ENCODE data around the gene IL2RA. TPM values are rescaled to one million over a fixed set of nuclear protein-coding genes. Genes with fewer than 3 reads are reported as not detected.
"Not testable (repeated sequence)": the region's sequence is repeated elsewhere in the genome, so short reads cannot be mapped to it uniquely, and the experiment has no call there.

Gene IL2RA
- total and polyA plus RNA-seq, 8 donors: 0.11 to 4.1 (median 0.33) TPM

GRCh38 chr10:6108072-6108471 lies 45.9 kb upstream of the IL2RA start:
- peaks cover 0 to 12% of the 10 kb centered on the region in 2 donors for H3K4me1 ChIP-seq
- peaks cover 0 to 93% of the 10 kb centered on the region in 2 donors for H3K36me3 ChIP-seq
- intact Hi-C loops (cut with DNase I): loop anchor here in 1 of 2 donors (2.0 kb wide), 1 partner anchor 293 kb away; no protein-coding TSS in a partner anchor
- no peak overlapping the region for H3K4me3 ChIP-seq
- DNase-seq: no peak
- H3K27ac ChIP-seq: peak overlapping the region in 1 of 2 donors; percentile 13
- no peaks in the 10 kb centered on the region for H3K9me3 ChIP-seq
- no peak for ATAC-seq
- TF ChIP-seq, protein P1, sequence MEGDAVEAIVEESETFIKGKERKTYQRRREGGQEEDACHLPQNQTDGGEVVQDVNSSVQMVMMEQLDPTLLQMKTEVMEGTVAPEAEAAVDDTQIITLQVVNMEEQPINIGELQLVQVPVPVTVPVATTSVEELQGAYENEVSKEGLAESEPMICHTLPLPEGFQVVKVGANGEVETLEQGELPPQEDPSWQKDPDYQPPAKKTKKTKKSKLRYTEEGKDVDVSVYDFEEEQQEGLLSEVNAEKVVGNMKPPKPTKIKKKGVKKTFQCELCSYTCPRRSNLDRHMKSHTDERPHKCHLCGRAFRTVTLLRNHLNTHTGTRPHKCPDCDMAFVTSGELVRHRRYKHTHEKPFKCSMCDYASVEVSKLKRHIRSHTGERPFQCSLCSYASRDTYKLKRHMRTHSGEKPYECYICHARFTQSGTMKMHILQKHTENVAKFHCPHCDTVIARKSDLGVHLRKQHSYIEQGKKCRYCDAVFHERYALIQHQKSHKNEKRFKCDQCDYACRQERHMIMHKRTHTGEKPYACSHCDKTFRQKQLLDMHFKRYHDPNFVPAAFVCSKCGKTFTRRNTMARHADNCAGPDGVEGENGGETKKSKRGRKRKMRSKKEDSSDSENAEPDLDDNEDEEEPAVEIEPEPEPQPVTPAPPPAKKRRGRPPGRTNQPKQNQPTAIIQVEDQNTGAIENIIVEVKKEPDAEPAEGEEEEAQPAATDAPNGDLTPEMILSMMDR (IDR thresholded peaks at IDR 0.05): no peak
- no peaks in the 10 kb centered on the region for H3K27me3 ChIP-seq

- not testable (repeated sequence) for ATAC-seq, H3K9me3 ChIP-seq, H3K27me3 ChIP-seq, H3K27ac ChIP-seq, H3K4me3 ChIP-seq, DNase-seq
- Histone ChIP-seq H3K36me3 (peaks cover 0 to 93% of the 10 kb centered on the region in 2 donors), H3K4me1 (peaks cover 0 to 12% of the 10 kb centered on the region in 2 donors)
- intact Hi-C loops (cut with DNase I): loop anchor here in 1 of 2 donors (2.0 kb wide), 1 partner anchor 293 kb away; no protein-coding TSS in a partner anchor
These were observed 45.4 kb upstream of the IL2RA start for GRCh38 chr10:6107616-6108015.

DNA sequence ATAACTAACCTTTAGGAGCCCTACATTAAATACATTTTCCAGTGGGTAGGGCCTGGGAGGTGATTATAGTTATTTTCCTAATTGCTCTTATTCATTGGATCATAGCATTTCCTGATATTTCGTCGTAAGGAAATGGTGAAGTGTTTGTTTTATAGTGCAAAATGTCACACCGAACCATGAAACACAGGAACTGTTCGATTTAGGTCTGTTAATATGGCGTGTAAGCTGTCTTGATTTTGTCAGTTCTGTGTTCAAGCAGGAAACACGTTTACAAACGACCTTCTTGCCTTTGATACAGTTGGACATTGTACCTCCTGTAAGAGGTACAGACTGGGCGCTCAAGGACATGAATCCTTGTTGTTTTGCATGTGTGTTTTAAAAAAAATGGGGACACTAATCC lies 41.4 kb upstream of the IL2RA start:
- Histone ChIP-seq H3K4me1 (peaks cover 0 to 5% of the 10 kb centered on the region in 2 donors), H3K4me3 (no peak overlapping the region), H3K36me3 (peaks cover 0 to 93% of the 10 kb centered on the region in 2 donors), H3K9me3 (no peaks in the 10 kb centered on the region), H3K27me3 (no peaks in the 10 kb centered on the region), H3K27ac (no peak overlapping the region)
- TF ChIP-seq, protein P1 (IDR thresholded peaks at IDR 0.05): no peak
- DNase-seq (no peak), ATAC-seq (no peak)
- intact Hi-C loops (cut with DNase I): no loop called here

- Histone ChIP-seq H3K4me3 (no peak overlapping the region), H3K27ac (no peak overlapping the region), H3K27me3 (no peaks in the 10 kb centered on the region), H3K36me3 (peaks cover 0 to 93% of the 10 kb centered on the region in 2 donors), H3K9me3 (no peaks in the 10 kb centered on the region), H3K4me1 (no peaks in the 10 kb centered on the region)
- TF ChIP-seq, protein P1 (IDR thresholded peaks at IDR 0.05): no peak
- DNase-seq (no peak), ATAC-seq (no peak)
- intact Hi-C loops (cut with DNase I): no loop called here
These were observed 40.0 kb upstream of the IL2RA start for GRCh38 chr10:6102128-6102527.

GRCh38 chr10:6101181-6101580 lies 39.0 kb upstream of the IL2RA start:
- TF ChIP-seq, protein P1 (IDR thresholded peaks at IDR 0.05): no peak
- H3K4me3 ChIP-seq: no peak overlapping the region
- no peak overlapping the region for H3K27ac ChIP-seq
- ATAC-seq: no peak
- peaks cover 0 to 88% of the 10 kb centered on the region in 2 donors for H3K36me3 ChIP-seq
- no peak for DNase-seq
- intact Hi-C loops (cut with DNase I): no loop called here
- H3K4me1 ChIP-seq: peaks cover 0 to 5% of the 10 kb centered on the region in 2 donors
- no peaks in the 10 kb centered on the region for H3K27me3 ChIP-seq
- H3K9me3 ChIP-seq: no peaks in the 10 kb centered on the region

- ATAC-seq (no peak), DNase-seq (no peak)
- TF ChIP-seq, protein P1 (IDR thresholded peaks at IDR 0.05): no peak
- H3K4me1 ChIP-seq: peaks cover 0 to 13% of the 10 kb centered on the region in 2 donors
- no peak overlapping the region for H3K27ac ChIP-seq
- H3K36me3 ChIP-seq: peaks cover 0 to 80% of the 10 kb centered on the region in 2 donors
- H3K27me3 ChIP-seq: no peaks in the 10 kb centered on the region
- no peaks in the 10 kb centered on the region for H3K9me3 ChIP-seq
- intact Hi-C loops (cut with DNase I): no loop called here
- no peak overlapping the region for H3K4me3 ChIP-seq
These were observed 38.2 kb upstream of the IL2RA start for GRCh38 chr10:6100370-6100769.

Measured in left lung (tissue), 10 donors.